Endodermal cell (in vitro differentiated cells): ENCODE results near the gene CNTNAP1. TPM values are rescaled to one million over a fixed set of nuclear protein-coding genes. Genes with fewer than 3 reads are reported as not detected.
"Not testable (repeated sequence)": the region's sequence is repeated elsewhere in the genome, so short reads cannot be mapped to it uniquely, and the experiment has no call there.

ENCODE experiments used
- DNase-seq: peaks from one replicate; pipeline ENCODE4 v3.0.0-alpha.2; 2017
- H3K27ac ChIP-seq: 2 replicates; pipeline ENCODE4 v1.5.1; 2013; ENCODE audit warnings: mild to moderate bottlenecking, low read depth, low read length, moderate library complexity
- H3K27me3 ChIP-seq: 2 replicates; pipeline ENCODE4 v1.6.1; 2013; ENCODE audit warnings: mild to moderate bottlenecking, low read length, moderate library complexity; ENCODE audit not compliant: insufficient read depth, control insufficient read depth, poor library complexity, severe bottlenecking
- H3K36me3 ChIP-seq: 2 replicates; pipeline ENCODE4 v1.7.0; 2013; ENCODE audit warnings: mild to moderate bottlenecking, low read length, moderate library complexity; ENCODE audit not compliant: control insufficient read depth, insufficient read depth
- H3K4me1 ChIP-seq: one replicate; pipeline ENCODE4 v1.7.0; 2013; ENCODE audit warnings: low read length; ENCODE audit not compliant: control insufficient read depth, insufficient read depth
- H3K4me3 ChIP-seq: 2 replicates; pipeline ENCODE4 v1.5.1; 2013; ENCODE audit warnings: mild to moderate bottlenecking, low read length, moderate library complexity
- H3K9ac ChIP-seq: 2 replicates; pipeline ENCODE4 v1.6.1; 2013; ENCODE audit warnings: mild to moderate bottlenecking, low read length, moderate library complexity; ENCODE audit not compliant: poor library complexity, severe bottlenecking; ENCODE audit errors: extremely low read depth
- H3K9me3 ChIP-seq: 2 replicates; pipeline ENCODE4 v1.6.1; 2013; ENCODE audit warnings: mild to moderate bottlenecking, low read length, moderate library complexity; ENCODE audit not compliant: control insufficient read depth
- H3K27ac Mint-ChIP-seq: 2 replicates; pipeline ENCODE4 v1.8.0; 2020; ENCODE audit warnings: mixed read lengths
- H3K27me3 Mint-ChIP-seq: 2 replicates; pipeline ENCODE4 v1.8.0; 2021; ENCODE audit warnings: mild to moderate bottlenecking, mixed read lengths; ENCODE audit not compliant: insufficient read depth
- H3K36me3 Mint-ChIP-seq: 2 replicates; pipeline ENCODE4 v1.8.0; 2020; ENCODE audit warnings: low read depth, mixed read lengths
- H3K4me1 Mint-ChIP-seq: 2 replicates; pipeline ENCODE4 v1.8.0; 2020; ENCODE audit warnings: mixed read lengths
- H3K4me3 Mint-ChIP-seq: 2 replicates; pipeline ENCODE4 v1.8.0; 2020; ENCODE audit warnings: mild to moderate bottlenecking, moderate library complexity, mixed read lengths
- H3K9me3 Mint-ChIP-seq: 2 replicates; pipeline ENCODE4 v1.8.0; 2020; ENCODE audit warnings: mild to moderate bottlenecking, mixed read lengths
- CTCF ChIP-seq: fragments of 200-600 bp; sonication (generic); conservative IDR thresholded peaks from 2 replicates; pipeline ENCODE4 v1.5.0; 2021; ENCODE audit warnings: antibody characterized with exemption, mild to moderate bottlenecking
- WGBS, 2 experiments: methylation state at CpG; one replicate each; pipeline versions ENCODE4 v1.1.5 to v1.1.7; 2013; ENCODE audit warnings: missing lambda C conversion rate in 2 of 2, mixed read lengths in 1 of 2; ENCODE audit not compliant: insufficient coverage in 1 of 2, insufficient read length in 1 of 2; 5-methylcytosine and 5-hydroxymethylcytosine counted together
- total RNA-seq, 2 donors: library from RNA; stranded (reverse); fragmentation: NEBNext Ultra II Directional in 1 of 2; extraction: Animal tissue kit (Norgen Biotek cat#: 25700) in 1 of 2; gene quantifications; 2 replicates in 1 of 2; 3 replicates in 1 of 2; pipeline ENCODE4 v1.2.1, GENCODE V29; 2021

Gene CNTNAP1
- total RNA-seq, 2 donors from 2014 or later = 9.9 to 18.9 TPM

- peaks cover 4% of the 10 kb centered on the region for H3K4me1 ChIP-seq
- WGBS, 2 experiments = 94% methylated on average over 4 to 7 of the region's 7 CpGs
- Mint-ChIP-seq H3K9me3 (peaks cover 4% of the 10 kb centered on the region), H3K27ac (no peak overlapping the region), H3K4me1 (no peaks in the 10 kb centered on the region), H3K27me3 (peaks cover 3% of the 10 kb centered on the region), H3K36me3 (peaks cover 23% of the 10 kb centered on the region), H3K4me3 (no peak overlapping the region)
- H3K4me3 ChIP-seq = no peak overlapping the region
- no peaks in the 10 kb centered on the region for H3K9me3 ChIP-seq
- DNase-seq = no peak
- H3K9ac ChIP-seq = no peak overlapping the region
- no peak overlapping the region for H3K27ac ChIP-seq
- TF ChIP-seq CTCF = no peak
- no peaks in the 10 kb centered on the region for H3K27me3 ChIP-seq
- peaks cover 17% of the 10 kb centered on the region for H3K36me3 ChIP-seq
Observed at GRCh38 chr17:42660692-42661345, 21.5 kb upstream of the CNTNAP1 start.

GRCh38 chr17:42665581-42666001 is 16.7 kb upstream of the CNTNAP1 start:
- WGBS, 2 experiments = 78 to 89% methylated on average over 10 to 14 of the region's 14 CpGs
- Mint-ChIP-seq H3K4me1 (peaks cover 10% of the 10 kb centered on the region), H3K36me3 (peaks cover 53% of the 10 kb centered on the region), H3K9me3 (no peaks in the 10 kb centered on the region), H3K27ac (no peak overlapping the region), H3K27me3 (peaks cover 9% of the 10 kb centered on the region), H3K4me3 (no peak overlapping the region)
- Histone ChIP-seq H3K27ac (no peak overlapping the region), H3K36me3 (peaks cover 33% of the 10 kb centered on the region), H3K4me3 (no peak overlapping the region), H3K9me3 (no peaks in the 10 kb centered on the region), H3K27me3 (no peaks in the 10 kb centered on the region), H3K9ac (no peak overlapping the region), H3K4me1 (no peaks in the 10 kb centered on the region)
- TF ChIP-seq CTCF = no peak
- no peak for DNase-seq

- H3K4me3 ChIP-seq, H3K9me3 Mint-ChIP-seq, H3K4me1 ChIP-seq, H3K27me3 ChIP-seq, H3K9ac ChIP-seq, H3K27ac ChIP-seq, H3K9me3 ChIP-seq, H3K4me3 Mint-ChIP-seq, H3K27ac Mint-ChIP-seq, DNase-seq: not testable (repeated sequence)
- Mint-ChIP-seq H3K36me3 (peaks cover 53% of the 10 kb centered on the region), H3K4me1 (peaks cover 10% of the 10 kb centered on the region), H3K27me3 (peaks cover 15% of the 10 kb centered on the region)
- 86 to 88% methylated on average over 9 to 11 of the region's 16 CpGs for WGBS, 2 experiments
- peaks cover 30% of the 10 kb centered on the region for H3K36me3 ChIP-seq
Observed at GRCh38 chr17:42666126-42666525, 16.2 kb upstream of the CNTNAP1 start.
